ENCODE results near the gene DGCR8. TPM values are rescaled to one million over a fixed set of nuclear protein-coding genes. Genes with fewer than 3 reads are reported as not detected.
"Not testable (repeated sequence)": the region's sequence is repeated elsewhere in the genome, so short reads cannot be mapped to it uniquely, and the experiment has no call there.

Gene DGCR8
- total and polyA plus RNA-seq, 5 donors from 2014 or later: 2.7 to 41.1 (median 5.1) TPM

DNA sequence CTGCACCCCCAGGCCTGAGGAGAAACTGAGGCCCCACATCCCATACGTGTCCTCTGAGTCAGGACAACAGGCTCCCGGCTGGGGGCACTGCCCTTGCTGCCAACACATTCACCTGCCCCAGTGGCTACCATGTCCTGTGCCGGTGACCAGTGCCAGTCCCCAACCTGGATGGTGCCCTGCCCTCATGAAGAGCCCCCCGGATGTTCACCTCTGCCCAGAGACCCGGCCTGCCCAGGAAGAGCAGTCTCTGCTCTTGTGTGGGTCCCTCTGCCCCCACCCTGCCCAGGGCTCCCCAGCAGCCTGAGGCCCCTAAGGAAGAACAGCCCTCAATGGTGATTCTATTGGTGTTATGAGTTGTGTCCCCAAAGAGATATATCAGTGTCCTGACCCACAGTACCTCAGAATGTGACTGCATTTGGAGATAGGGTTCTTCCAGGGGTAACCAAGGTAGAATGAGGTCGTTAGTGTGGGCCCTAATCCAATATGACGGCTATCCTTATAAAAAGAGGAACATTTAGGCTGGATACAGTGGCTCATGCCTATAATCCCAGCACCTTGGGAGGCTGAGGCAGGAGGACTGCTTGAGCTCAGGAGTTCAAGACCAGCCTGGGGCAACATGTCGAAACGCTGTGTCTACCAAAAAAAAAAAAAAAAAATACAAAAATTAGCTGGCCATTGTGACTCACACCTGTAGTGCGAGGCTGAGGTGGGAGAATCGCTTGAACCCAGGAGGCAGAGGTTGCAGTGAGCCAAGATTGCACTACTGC is 13.2 kb upstream of the DGCR8 start:
- Histone ChIP-seq H3K36me3 (ENCODE audit: control insufficient read depth, insufficient read depth, low read length) (peaks cover 23% of the 10 kb centered on the region), H3K9me3 (ENCODE audit: control insufficient read depth in 2 of 2, low read length in 2 of 2) (no peaks in the 10 kb centered on the region), H3K4me1 (ENCODE audit: control insufficient read depth, insufficient read depth, low read length, poor library complexity, severe bottlenecking) (no peaks in the 10 kb centered on the region), H3K4me3 (ENCODE audit: low read depth, low read length) (no peak overlapping the region), H3K27me3 (ENCODE audit: control insufficient read depth, insufficient read depth, low read length) (no peaks in the 10 kb centered on the region), H3K27ac (ENCODE audit: insufficient read depth, low read length, poor library complexity, severe bottlenecking) (no peak overlapping the region)
- no peaks in the 10 kb centered on the region for H3K9me3 Mint-ChIP-seq
- peaks cover 7% of the 10 kb centered on the region for H3K36me3 Mint-ChIP-seq
- H3K4me1 Mint-ChIP-seq: no peaks in the 10 kb centered on the region
- ATAC-seq (ENCODE audit: low read depth in 2 of 2) (no peak), DNase-seq (no peak)
- H3K27me3 Mint-ChIP-seq: no peaks in the 10 kb centered on the region
- H3K4me3 Mint-ChIP-seq: peak overlapping the region in 1 of 4 donors; percentile 58
- no peak overlapping the region for H3K27ac Mint-ChIP-seq

DNA sequence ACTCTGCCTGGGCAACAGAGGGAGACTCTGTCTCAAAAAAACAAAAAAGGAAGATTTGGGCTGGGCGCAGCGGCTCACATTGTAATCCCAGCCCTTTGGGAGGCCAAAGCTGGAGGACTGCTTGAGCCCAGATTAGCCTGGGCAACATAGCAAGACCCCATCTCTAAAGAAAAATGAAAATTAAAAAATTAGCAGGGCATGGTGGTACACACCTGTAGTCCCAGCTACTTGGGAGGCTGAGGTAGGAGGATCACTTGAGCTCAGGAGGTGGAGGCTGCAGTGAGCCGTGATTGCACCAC is 12.7 kb upstream of the DGCR8 start:
- H3K4me1 ChIP-seq (ENCODE audit: control insufficient read depth, insufficient read depth, low read length, poor library complexity, severe bottlenecking); H3K4me3 ChIP-seq (ENCODE audit: low read depth, low read length); ATAC-seq (ENCODE audit: low read depth in 2 of 2); DNase-seq; H3K4me1 Mint-ChIP-seq; H3K27me3 Mint-ChIP-seq; H3K27ac ChIP-seq (ENCODE audit: insufficient read depth, low read length, poor library complexity, severe bottlenecking); H3K9me3 ChIP-seq (ENCODE audit: control insufficient read depth in 2 of 2, low read length in 2 of 2); H3K27me3 ChIP-seq (ENCODE audit: control insufficient read depth, insufficient read depth, low read length); H3K27ac Mint-ChIP-seq; H3K9me3 Mint-ChIP-seq; H3K36me3 Mint-ChIP-seq; H3K4me3 Mint-ChIP-seq: not testable (repeated sequence)
- H3K36me3 ChIP-seq (ENCODE audit: control insufficient read depth, insufficient read depth, low read length): peaks cover 17% of the 10 kb centered on the region

DNA sequence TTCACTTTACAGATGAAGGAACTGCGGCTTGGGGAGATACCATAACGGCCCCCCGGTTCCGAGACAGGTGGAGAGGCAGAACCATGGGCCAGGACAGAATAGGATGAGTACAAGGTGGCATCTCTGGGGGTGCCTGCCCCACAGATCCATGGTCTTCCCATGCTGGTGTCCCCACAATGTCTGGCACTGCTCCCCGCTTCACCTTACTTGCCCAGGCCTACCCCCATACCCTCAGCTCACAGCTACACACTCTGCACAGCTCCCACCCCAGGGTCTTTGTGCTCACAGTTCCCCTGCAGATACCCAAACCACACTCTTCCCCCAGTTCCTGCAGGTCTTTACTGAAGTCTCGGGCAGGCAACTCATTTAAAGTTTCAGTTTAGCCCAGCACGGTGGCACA is 11.4 kb upstream of the DGCR8 start:
- no peak overlapping the region for H3K27ac ChIP-seq (ENCODE audit: insufficient read depth, low read length, poor library complexity, severe bottlenecking)
- H3K27me3 ChIP-seq (ENCODE audit: control insufficient read depth, insufficient read depth, low read length): no peaks in the 10 kb centered on the region
- no peaks in the 10 kb centered on the region for H3K4me1 ChIP-seq (ENCODE audit: control insufficient read depth, insufficient read depth, low read length, poor library complexity, severe bottlenecking)
- H3K9me3 ChIP-seq (ENCODE audit: control insufficient read depth in 2 of 2, low read length in 2 of 2): no peaks in the 10 kb centered on the region
- Mint-ChIP-seq H3K9me3 (no peaks in the 10 kb centered on the region), H3K4me1 (no peaks in the 10 kb centered on the region), H3K27me3 (no peaks in the 10 kb centered on the region), H3K36me3 (peaks cover 2% of the 10 kb centered on the region), H3K4me3 (no peak overlapping the region), H3K27ac (peak overlapping the region in 1 of 3 donors; percentile 42)
- no peak for DNase-seq
- peaks cover 10% of the 10 kb centered on the region for H3K36me3 ChIP-seq (ENCODE audit: control insufficient read depth, insufficient read depth, low read length)
- no peak for ATAC-seq (ENCODE audit: low read depth in 2 of 2)
- H3K4me3 ChIP-seq (ENCODE audit: low read depth, low read length): no peak overlapping the region

DNA sequence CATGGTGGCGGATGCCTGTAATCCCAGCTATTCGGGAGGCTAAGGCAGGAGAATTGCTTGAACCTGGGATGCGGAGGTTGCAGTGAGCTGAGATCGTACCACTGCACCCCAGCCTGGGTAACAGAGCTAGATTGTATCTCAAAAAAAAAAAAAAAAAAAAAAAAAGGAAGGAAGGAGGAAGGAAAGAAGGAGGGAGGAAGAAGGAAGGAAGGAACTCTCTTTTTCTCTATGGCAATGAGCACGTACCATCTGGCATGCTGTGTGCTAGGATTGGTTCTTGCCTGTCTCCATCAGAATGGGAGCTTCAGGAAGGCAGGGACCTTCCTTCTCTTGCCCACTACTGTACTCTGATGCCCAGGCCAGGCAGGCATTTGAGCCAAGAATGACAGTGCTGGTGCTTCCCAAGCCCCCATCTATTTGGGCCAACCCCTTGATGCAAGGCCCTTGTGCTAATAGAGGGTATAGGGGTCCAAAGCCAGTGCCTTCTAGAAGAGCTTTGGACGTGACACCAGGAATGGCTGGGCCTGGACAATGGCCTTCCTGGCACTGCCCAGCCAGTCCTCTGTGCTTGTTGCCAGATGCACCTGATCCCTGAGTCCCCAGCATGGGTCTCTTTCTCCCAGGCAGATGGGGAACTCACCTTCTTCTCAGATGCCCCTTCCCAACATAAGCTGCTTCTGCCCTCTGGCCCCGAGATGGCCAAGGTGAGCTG is 10.6 kb upstream of the DGCR8 start:
- Histone ChIP-seq H3K27me3 (ENCODE audit: control insufficient read depth, insufficient read depth, low read length) (no peaks in the 10 kb centered on the region), H3K27ac (ENCODE audit: insufficient read depth, low read length, poor library complexity, severe bottlenecking) (no peak overlapping the region), H3K9me3 (ENCODE audit: control insufficient read depth in 2 of 2, low read length in 2 of 2) (no peaks in the 10 kb centered on the region), H3K36me3 (ENCODE audit: control insufficient read depth, insufficient read depth, low read length) (peaks cover 3% of the 10 kb centered on the region), H3K4me3 (ENCODE audit: low read depth, low read length) (no peak overlapping the region), H3K4me1 (ENCODE audit: control insufficient read depth, insufficient read depth, low read length, poor library complexity, severe bottlenecking) (no peaks in the 10 kb centered on the region)
- DNase-seq (no peak), ATAC-seq (ENCODE audit: low read depth in 2 of 2) (no peak)
- Mint-ChIP-seq H3K27me3 (no peaks in the 10 kb centered on the region), H3K4me1 (no peaks in the 10 kb centered on the region), H3K9me3 (no peaks in the 10 kb centered on the region), H3K4me3 (no peak overlapping the region), H3K36me3 (peaks cover 2% of the 10 kb centered on the region), H3K27ac (peak overlapping the region in 1 of 3 donors; percentile 12)

DNA sequence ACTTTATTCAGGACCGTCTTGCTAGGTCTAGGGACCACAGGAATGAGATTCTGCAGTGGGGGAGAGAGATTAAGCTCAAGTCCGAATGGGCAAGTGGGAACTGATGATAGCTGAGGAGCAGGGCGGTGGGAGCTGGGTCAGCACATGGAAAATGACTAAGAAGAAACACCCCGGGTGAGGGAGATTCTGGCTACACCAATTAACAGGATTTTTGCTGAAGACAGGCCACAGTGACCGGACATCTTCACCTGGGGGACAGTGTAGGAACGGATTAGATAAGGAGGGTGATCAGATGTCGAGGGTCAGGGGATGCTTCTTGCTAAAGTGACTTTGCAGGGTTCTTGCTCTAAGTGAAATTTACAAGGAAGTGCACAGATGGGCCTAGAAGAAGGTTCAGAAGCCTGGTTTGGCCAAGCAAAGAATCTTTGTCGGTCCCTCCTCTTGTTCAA is 8.5 kb upstream of the DGCR8 start:
- H3K9me3 ChIP-seq (ENCODE audit: control insufficient read depth in 2 of 2, low read length in 2 of 2): no peaks in the 10 kb centered on the region
- H3K4me3 ChIP-seq (ENCODE audit: low read depth, low read length): no peak overlapping the region
- no peaks in the 10 kb centered on the region for H3K27me3 Mint-ChIP-seq
- no peak for ATAC-seq (ENCODE audit: low read depth in 2 of 2)
- no peak overlapping the region for H3K27ac ChIP-seq (ENCODE audit: insufficient read depth, low read length, poor library complexity, severe bottlenecking)
- no peaks in the 10 kb centered on the region for H3K27me3 ChIP-seq (ENCODE audit: control insufficient read depth, insufficient read depth, low read length)
- no peak overlapping the region for H3K4me3 Mint-ChIP-seq
- H3K36me3 Mint-ChIP-seq: no peaks in the 10 kb centered on the region
- no peaks in the 10 kb centered on the region for H3K4me1 Mint-ChIP-seq
- H3K4me1 ChIP-seq (ENCODE audit: control insufficient read depth, insufficient read depth, low read length, poor library complexity, severe bottlenecking): no peaks in the 10 kb centered on the region
- no peak for DNase-seq
- no peaks in the 10 kb centered on the region for H3K9me3 Mint-ChIP-seq
- H3K27ac Mint-ChIP-seq: no peak overlapping the region
- H3K36me3 ChIP-seq (ENCODE audit: control insufficient read depth, insufficient read depth, low read length): no peaks in the 10 kb centered on the region

DNA sequence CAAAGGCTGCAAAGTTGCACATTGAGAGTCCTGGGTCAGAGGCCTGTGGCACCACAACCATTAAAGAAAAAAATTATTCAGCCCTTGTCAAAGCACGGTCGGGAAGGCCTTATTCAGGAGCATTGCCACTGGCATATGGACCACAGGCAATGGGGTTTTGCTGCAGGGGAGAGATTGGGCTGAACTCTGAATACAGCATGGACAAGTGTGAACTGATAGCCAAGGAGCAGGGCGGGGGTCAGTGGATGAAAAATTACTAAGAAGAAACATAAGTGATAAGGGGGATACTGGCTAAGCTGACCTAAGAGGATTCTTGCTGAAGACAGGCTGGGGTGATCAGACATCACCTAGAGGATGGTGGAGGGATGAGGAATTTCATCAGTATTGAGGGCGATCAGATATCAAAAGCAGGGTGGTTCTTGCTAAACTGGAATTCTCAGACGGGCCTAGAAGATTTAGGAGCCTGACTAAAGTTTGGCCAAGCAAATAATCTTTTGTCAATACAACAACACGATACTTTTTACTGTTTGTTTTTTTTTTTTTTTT is 3.3 kb upstream of the DGCR8 start:
- Histone ChIP-seq H3K27ac (ENCODE audit: insufficient read depth, low read length, poor library complexity, severe bottlenecking) (no peak overlapping the region), H3K4me3 (ENCODE audit: low read depth, low read length) (no peak overlapping the region), H3K27me3 (ENCODE audit: control insufficient read depth, insufficient read depth, low read length) (no peaks in the 10 kb centered on the region), H3K4me1 (ENCODE audit: control insufficient read depth, insufficient read depth, low read length, poor library complexity, severe bottlenecking) (peaks cover 13% of the 10 kb centered on the region), H3K9me3 (ENCODE audit: control insufficient read depth in 2 of 2, low read length in 2 of 2) (no peaks in the 10 kb centered on the region), H3K36me3 (ENCODE audit: control insufficient read depth, insufficient read depth, low read length) (no peaks in the 10 kb centered on the region)
- Mint-ChIP-seq H3K4me3 (peak overlapping the region in 3 of 4 donors; percentile 11 to 54 (median 54)), H3K36me3 (no peaks in the 10 kb centered on the region), H3K4me1 (peaks cover 0 to 15% (median 8%) of the 10 kb centered on the region in 4 donors), H3K27me3 (no peaks in the 10 kb centered on the region), H3K27ac (no peak overlapping the region), H3K9me3 (no peaks in the 10 kb centered on the region)
- ATAC-seq (ENCODE audit: low read depth in 2 of 2) (no peak), DNase-seq (no peak)

DNA sequence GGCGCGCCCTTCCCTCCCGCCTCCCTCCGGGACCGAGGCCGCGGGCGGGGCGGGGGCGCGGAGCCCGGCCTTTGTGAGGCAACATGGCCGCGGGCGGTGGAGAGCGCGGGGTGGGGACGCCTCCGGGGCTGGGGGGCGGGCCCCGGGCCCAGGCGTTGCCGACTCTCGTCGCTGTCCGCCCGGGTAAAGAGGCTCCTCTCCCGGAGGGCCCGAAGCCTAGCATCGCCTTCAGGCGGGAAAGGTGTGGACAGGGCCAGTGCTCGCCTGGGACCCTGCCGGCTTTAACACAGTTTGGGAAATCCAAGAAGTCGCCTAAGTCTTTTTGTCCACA is 369 bp downstream of the DGCR8 start:
- no peaks in the 10 kb centered on the region for H3K27me3 ChIP-seq (ENCODE audit: control insufficient read depth, insufficient read depth, low read length)
- ATAC-seq (ENCODE audit: low read depth in 2 of 2): peak; percentile 69 to 70

More for the DNA sequence above, 369 bp downstream of the DGCR8 start:
- H3K27ac Mint-ChIP-seq: peak overlapping the region; percentile 76 to 90 (median 87)
- H3K4me1 ChIP-seq (ENCODE audit: control insufficient read depth, insufficient read depth, low read length, poor library complexity, severe bottlenecking): peaks cover 38% of the 10 kb centered on the region
- H3K27ac ChIP-seq (ENCODE audit: insufficient read depth, low read length, poor library complexity, severe bottlenecking): peak overlapping the region; percentile 74
- peak overlapping the region; percentile 96 for H3K4me3 ChIP-seq (ENCODE audit: low read depth, low read length)
- H3K27me3 Mint-ChIP-seq: no peaks in the 10 kb centered on the region
- DNase-seq: peak; percentile 69 to 75 (median 71)
- peaks cover 4 to 51% (median 32%) of the 10 kb centered on the region in 4 donors for H3K4me1 Mint-ChIP-seq
- peak overlapping the region; percentile 82 to 96 (median 89) for H3K4me3 Mint-ChIP-seq
- no peaks in the 10 kb centered on the region for H3K9me3 ChIP-seq (ENCODE audit: control insufficient read depth in 2 of 2, low read length in 2 of 2)
- no peaks in the 10 kb centered on the region for H3K9me3 Mint-ChIP-seq
- peaks cover 2% of the 10 kb centered on the region for H3K36me3 Mint-ChIP-seq
- H3K36me3 ChIP-seq (ENCODE audit: control insufficient read depth, insufficient read depth, low read length): no peaks in the 10 kb centered on the region
